Ovary (tissue), 3 donors: ENCODE data around the gene ALX3.
A peak's percentile ranks its signal among the peaks of the same experiment; 100 is the strongest.

Source experiments
- CTCF ChIP-seq, 3 donors: fragments of 450-650 bp in 2 of 3; fragments of 200-600 bp in 1 of 3; IDR thresholded peaks; one replicate each; pipeline versions ENCODE4 v1.5.1 to v1.8.0; 2016 to 2022; ENCODE audit warnings: antibody characterized with exemption in 3 of 3, mild to moderate bottlenecking in 1 of 3
- POLR2A ChIP-seq: fragments of 450-650 bp; IDR thresholded peaks from one replicate; pipeline ENCODE4 v1.6.1; 2017; ENCODE audit warnings: antibody characterized with exemption, mild to moderate bottlenecking, moderate library complexity
- donor health status: DM: no; HTN: no; CAD: no.

GRCh38 chr1:110106013-110106941 is 35.8 kb upstream of the ALX3 start:
- peak; percentile 84 to 93 (median 85) for TF ChIP-seq CTCF (IDR thresholded peaks at IDR 0.05)
- no peak for TF ChIP-seq POLR2A
